ENCODE measurements around the gene TANGO6.
"Not testable (repeated sequence)": the region's sequence is repeated elsewhere in the genome, so short reads cannot be mapped to it uniquely, and the experiment has no call there.

Gene TANGO6

GRCh38 chr16:69055008-69055407 lies 211.7 kb downstream of the TANGO6 start:
- no peak for DNase-seq (ENCODE audit: low spot score)
- in situ Hi-C loops (cut with MboI; ENCODE audit: low sequenced_read_pairs, unreplicated experiment) = no loop called here
- TF ChIP-seq CTCF (IDR thresholded peaks at IDR 0.05; ENCODE audit: borderline replicate concordance, control extremely low read depth, extremely low read depth, insufficient read depth, missing control alignments) = no peak

DNA sequence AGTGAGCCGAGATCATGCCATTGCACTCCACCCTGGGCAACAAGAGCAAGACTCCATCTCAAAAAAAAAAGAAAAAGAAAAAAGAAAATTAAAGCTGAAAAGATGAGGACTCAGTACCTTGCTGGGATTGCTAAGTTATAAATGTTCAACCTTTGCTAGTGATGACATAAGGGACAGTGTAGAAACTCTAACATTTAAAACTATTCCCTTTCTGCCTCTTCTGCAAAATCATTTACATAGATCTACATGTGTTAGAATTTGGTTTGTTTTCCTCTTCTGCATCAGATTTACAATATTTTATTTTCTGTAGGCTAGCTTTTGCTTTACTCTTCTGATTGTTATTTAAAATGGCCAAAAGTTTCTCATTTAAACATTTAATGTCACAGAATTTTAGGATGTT lies 212.6 kb downstream of the TANGO6 start:
- TF ChIP-seq CTCF (IDR thresholded peaks at IDR 0.05; ENCODE audit: borderline replicate concordance, control extremely low read depth, extremely low read depth, insufficient read depth, missing control alignments) = no peak
- in situ Hi-C loops (cut with MboI; ENCODE audit: low sequenced_read_pairs, unreplicated experiment) = no loop called here
- no peak for DNase-seq (ENCODE audit: low spot score)

- in situ Hi-C loops (cut with MboI; ENCODE audit: low sequenced_read_pairs, unreplicated experiment) = no loop called here
- no peak for TF ChIP-seq CTCF (IDR thresholded peaks at IDR 0.05; ENCODE audit: borderline replicate concordance, control extremely low read depth, extremely low read depth, insufficient read depth, missing control alignments)
- DNase-seq (ENCODE audit: low spot score) = no peak
These were observed 213.1 kb downstream of the TANGO6 start for GRCh38 chr16:69056421-69056820.

DNA sequence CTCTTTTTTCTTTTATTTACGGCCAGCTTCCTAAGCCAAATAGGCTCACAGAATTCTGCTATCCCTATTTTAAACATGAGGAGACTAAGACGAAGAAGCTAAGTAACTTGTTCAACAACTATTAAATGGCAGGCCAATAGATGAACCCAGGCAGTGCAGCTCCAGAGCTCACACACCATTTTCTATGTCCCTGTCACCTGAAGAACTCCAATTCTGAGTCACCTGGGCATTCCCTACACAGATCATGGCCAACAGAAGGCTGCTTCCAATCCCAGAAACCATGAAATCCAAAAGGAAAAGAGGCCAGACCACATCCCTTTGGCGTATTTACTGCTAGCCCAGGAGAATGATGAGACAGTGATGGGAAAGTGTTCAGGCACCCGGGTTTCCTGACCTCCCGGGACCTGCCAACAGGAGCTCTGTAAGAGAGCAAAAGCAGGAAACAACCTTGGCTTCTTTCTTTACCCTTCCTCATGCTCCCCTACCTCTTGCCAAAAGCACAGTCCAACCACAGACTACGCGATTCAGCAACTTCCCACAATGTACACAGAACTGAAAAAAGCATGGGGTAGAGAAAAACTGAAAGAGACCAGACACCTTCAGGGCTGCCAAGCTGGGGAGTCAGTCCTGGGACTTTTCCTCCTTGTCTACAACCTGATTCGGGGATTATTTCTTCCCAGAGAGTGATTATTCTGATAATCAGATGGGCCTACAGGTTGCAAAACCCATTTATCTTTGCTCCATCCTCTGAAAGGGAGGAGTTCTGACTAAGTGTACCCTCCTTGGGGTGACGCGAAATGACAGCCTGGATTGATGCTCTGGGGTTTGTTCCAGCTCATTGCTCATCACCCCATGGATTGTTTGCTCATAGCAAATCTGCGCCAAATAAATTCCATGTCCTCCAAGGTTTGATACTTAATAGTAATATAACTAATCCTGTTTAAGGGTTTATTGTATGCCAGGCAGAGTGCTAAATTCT lies 214.4 kb downstream of the TANGO6 start:
- in situ Hi-C loops (cut with MboI; ENCODE audit: low sequenced_read_pairs, unreplicated experiment) = no loop called here

DNA sequence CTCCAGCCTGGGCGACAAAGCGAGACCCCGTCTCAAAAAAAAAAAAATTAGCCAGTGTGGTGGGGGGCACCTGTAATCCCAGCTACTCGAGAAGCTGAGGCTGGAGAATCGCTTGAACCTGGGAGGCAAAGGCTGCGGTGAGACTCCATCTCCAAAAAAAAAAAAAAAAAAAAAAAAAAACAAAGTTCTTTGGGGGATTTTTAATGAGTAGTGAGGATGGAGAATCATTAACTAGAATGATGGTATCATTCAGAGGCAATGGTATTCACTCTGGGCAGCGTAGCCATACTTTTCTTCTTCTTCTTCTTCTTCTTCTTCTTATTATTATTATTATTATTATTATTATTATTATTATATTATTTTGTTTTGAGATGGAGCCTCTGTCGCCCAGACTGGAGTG lies 220.2 kb downstream of the TANGO6 start:
- DNase-seq (ENCODE audit: low spot score); in situ Hi-C loops (cut with MboI; ENCODE audit: low sequenced_read_pairs, unreplicated experiment): not testable (repeated sequence)

More for the DNA sequence above, 214.4 kb downstream of the TANGO6 start:
- TF ChIP-seq CTCF (IDR thresholded peaks at IDR 0.05; ENCODE audit: borderline replicate concordance, control extremely low read depth, extremely low read depth, insufficient read depth, missing control alignments) = no peak
- DNase-seq (ENCODE audit: low spot score) = peak; percentile 39

DNA sequence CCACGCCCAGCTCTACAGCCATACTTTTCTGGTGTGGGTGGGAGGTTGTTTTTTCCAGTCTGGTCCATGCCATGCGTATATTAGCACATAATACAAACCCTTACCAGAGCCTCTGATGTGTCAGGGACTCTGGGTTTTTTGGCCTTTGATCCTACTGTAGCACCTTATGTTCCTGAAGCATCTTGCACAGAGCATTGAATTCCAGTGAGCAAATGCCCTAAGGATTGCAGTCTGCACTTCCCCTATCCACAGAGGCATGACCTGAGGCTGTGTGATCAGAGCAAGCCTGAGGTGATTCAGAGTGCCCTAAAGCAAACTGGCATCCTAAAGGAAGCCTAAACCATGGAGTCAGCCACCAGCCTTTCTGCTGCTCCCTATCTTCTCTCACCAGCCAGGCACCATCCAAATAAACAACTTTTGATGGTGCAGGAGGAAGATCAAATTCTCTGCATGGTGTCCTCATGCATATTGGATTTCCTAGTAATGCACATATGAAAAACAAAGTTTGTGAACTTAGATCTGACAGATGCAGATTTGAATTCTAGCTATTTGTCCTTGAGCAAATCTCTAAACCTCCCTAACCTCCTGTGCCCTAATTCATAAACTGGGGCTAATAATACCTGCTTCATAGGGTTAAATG lies 220.9 kb downstream of the TANGO6 start:
- TF ChIP-seq CTCF (IDR thresholded peaks at IDR 0.05; ENCODE audit: borderline replicate concordance, control extremely low read depth, extremely low read depth, insufficient read depth, missing control alignments) = no peak
- in situ Hi-C loops (cut with MboI; ENCODE audit: low sequenced_read_pairs, unreplicated experiment) = no loop called here
- DNase-seq (ENCODE audit: low spot score) = no peak

DNA sequence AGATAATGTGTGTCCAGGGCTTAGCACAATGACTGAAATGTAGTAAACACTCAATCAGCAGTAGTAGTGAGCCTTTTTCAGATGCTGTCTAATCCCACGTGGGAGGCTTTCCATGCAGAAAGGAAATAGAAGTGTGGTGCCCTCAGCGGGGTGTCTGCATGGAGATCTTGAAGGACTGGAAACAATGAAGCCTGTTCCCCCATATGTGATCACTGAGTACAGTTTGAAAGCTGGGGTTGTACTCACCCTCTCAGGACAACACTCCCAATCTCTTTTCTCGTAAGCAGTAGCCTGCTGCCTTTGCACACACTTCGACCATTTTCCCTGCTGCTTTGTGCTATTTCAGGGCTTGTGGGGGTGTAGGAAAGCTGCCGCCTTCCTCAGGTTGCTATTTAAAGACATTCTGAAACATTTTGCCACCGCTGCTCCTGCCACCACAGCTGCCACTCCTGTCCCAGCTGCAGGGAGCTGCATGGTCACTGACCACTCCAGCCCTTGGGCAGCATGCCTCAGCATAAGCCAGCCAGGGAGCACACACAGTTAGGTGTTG lies 221.5 kb downstream of the TANGO6 start:
- no peak for TF ChIP-seq CTCF (IDR thresholded peaks at IDR 0.05; ENCODE audit: borderline replicate concordance, control extremely low read depth, extremely low read depth, insufficient read depth, missing control alignments)
- in situ Hi-C loops (cut with MboI; ENCODE audit: low sequenced_read_pairs, unreplicated experiment) = no loop called here
- no peak for DNase-seq (ENCODE audit: low spot score)

All from GM13976 (cell line).